ENCODE data around the gene ITPRID2.

- TF ChIP-seq, protein P1, sequence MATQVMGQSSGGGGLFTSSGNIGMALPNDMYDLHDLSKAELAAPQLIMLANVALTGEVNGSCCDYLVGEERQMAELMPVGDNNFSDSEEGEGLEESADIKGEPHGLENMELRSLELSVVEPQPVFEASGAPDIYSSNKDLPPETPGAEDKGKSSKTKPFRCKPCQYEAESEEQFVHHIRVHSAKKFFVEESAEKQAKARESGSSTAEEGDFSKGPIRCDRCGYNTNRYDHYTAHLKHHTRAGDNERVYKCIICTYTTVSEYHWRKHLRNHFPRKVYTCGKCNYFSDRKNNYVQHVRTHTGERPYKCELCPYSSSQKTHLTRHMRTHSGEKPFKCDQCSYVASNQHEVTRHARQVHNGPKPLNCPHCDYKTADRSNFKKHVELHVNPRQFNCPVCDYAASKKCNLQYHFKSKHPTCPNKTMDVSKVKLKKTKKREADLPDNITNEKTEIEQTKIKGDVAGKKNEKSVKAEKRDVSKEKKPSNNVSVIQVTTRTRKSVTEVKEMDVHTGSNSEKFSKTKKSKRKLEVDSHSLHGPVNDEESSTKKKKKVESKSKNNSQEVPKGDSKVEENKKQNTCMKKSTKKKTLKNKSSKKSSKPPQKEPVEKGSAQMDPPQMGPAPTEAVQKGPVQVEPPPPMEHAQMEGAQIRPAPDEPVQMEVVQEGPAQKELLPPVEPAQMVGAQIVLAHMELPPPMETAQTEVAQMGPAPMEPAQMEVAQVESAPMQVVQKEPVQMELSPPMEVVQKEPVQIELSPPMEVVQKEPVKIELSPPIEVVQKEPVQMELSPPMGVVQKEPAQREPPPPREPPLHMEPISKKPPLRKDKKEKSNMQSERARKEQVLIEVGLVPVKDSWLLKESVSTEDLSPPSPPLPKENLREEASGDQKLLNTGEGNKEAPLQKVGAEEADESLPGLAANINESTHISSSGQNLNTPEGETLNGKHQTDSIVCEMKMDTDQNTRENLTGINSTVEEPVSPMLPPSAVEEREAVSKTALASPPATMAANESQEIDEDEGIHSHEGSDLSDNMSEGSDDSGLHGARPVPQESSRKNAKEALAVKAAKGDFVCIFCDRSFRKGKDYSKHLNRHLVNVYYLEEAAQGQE (IDR thresholded peaks at IDR 0.05; ENCODE audit: insufficient read depth in 1 of 2, low read depth in 2 of 2, low read length in 2 of 2), result no peak
- no peak for TF ChIP-seq POLR2AphosphoS5 (IDR thresholded peaks at IDR 0.05; ENCODE audit: low read depth, low read length)
Observed at GRCh38 chr2:181844551-181845290, 46.8 kb upstream of the ITPRID2 start.

Data from PFSK-1 (cell line).